SIG-M5 treated with dmso at 0.1 percent for 504 hours (cell line): ENCODE measurements around the gene CHKB.

Source experiments
- DNase-seq: peaks from one replicate; lab custom pipeline; 2025; ENCODE audit not compliant: unreplicated experiment; lab: John Stamatoyannopoulos, UW

The CHKB gene

GRCh38 chr22:50600538-50600937, 17.9 kb upstream of the CHKB start, which contains the start of gene MAPK8IP2:
TSS of gene MAPK8IP2 (plus strand) at chr22:50600793. CDS start at chr22:50600819, 26 bp downstream.
- no peak for DNase-seq

- peak; percentile 24 for DNase-seq
Observed at GRCh38 chr22:50599816-50600455, 17.3 kb upstream of the CHKB start.

- no peak for DNase-seq
Observed at GRCh38 chr22:50597097-50597496, 14.4 kb upstream of the CHKB start.

GRCh38 chr22:50595189-50595588, 12.5 kb upstream of the CHKB start:
- no peak for DNase-seq

GRCh38 chr22:50587407-50587806, 4.8 kb upstream of the CHKB start:
- DNase-seq, result no peak

- DNase-seq, result no peak
Observed at GRCh38 chr22:50586416-50586815, 3.8 kb upstream of the CHKB start.

- no peak for DNase-seq
Observed at GRCh38 chr22:50585781-50586180, 3.1 kb upstream of the CHKB start.

- no peak for DNase-seq
Observed at GRCh38 chr22:50585238-50585637, 2.6 kb upstream of the CHKB start.

- DNase-seq, result no peak
Observed at GRCh38 chr22:50584106-50585096, 1.8 kb upstream of the CHKB start.

GRCh38 chr22:50583294-50583861, 729 bp upstream of the CHKB start:
- DNase-seq, result no peak

GRCh38 chr22:50581950-50582492, 628 bp downstream of the CHKB start:
- DNase-seq, result no peak

GRCh38 chr22:50581031-50581949, 1.4 kb downstream of the CHKB start:
- DNase-seq, result no peak

GRCh38 chr22:50579752-50580151, 2.9 kb downstream of the CHKB start:
- DNase-seq, result no peak

GRCh38 chr22:50578776-50579310, 3.8 kb downstream of the CHKB start:
- DNase-seq, result no peak

- DNase-seq, result no peak
Observed at GRCh38 chr22:50577987-50578775, 4.5 kb downstream of the CHKB start, which contains the start of gene CPT1B. TSS of gene CPT1B (minus strand) at chr22:50578427. CDS start at chr22:50577915, 512 bp downstream.

- no peak for DNase-seq
Observed at GRCh38 chr22:50577697-50577986, 5.0 kb downstream of the CHKB start.

GRCh38 chr22:50576806-50577696, 5.6 kb downstream of the CHKB start:
- DNase-seq, result no peak

GRCh38 chr22:50576070-50576469, 6.6 kb downstream of the CHKB start:
- DNase-seq, result no peak
